Heart left ventricle (tissue), 13 donors: ENCODE data around the gene C5orf15.

Source experiments
- POLR2A ChIP-seq, 2 donors: fragments of 450-650 bp; IDR thresholded peaks; one replicate each; pipeline ENCODE4 v1.6.1; 2017; ENCODE audit warnings: antibody characterized with exemption in 2 of 2, mild to moderate bottlenecking in 2 of 2, moderate library complexity in 2 of 2
- TF ChIP-seq, protein P1 (sequence below), 12 donors: fragments of 200-600 bp; sonication (generic) in 4 of 12; IDR thresholded peaks; one replicate each; pipeline versions ENCODE4 v1.5.0 to v1.8.0; 2018 to 2022; ENCODE audit warnings: antibody characterized with exemption in 12 of 12, mild to moderate bottlenecking in 5 of 12
- donor health status: ischemic (EF 13 %, LVEDD 7.1; RV severe dilation, severe dysfunction).
- donor health status: DM: no; HTN: yes; CAD: no.
- donor health status: DM: no; HTN: no; CAD: no.
- donor health status: ischemic (EF 25% LVEDD 6.9; RV normal size, moderate dysfunction).
- donor health status: ischemic (EF 25% LVEDD 5.7; RV mildly dilated, moderate dysfunction).
- donor health status: ischemic (EF 35%, LVEDD 5.7; RV mildly dilated, moderate dysfunction).
- donor health status: nonischemic (EF 11% LVEDD 7.7; RV severe dilation, severe dysfunction).
- donor health status: DM: yes; HTN: yes; CAD: no.
- donor health status: PGD.
- donor health status: ischemic (EF 29% LVEDD 5.4; RV normal size, mild dysfunction).
- donor health status: nonischemic (EF 23%, LVEDD 6.1; RV moderate dilation, normal function).

DNA sequence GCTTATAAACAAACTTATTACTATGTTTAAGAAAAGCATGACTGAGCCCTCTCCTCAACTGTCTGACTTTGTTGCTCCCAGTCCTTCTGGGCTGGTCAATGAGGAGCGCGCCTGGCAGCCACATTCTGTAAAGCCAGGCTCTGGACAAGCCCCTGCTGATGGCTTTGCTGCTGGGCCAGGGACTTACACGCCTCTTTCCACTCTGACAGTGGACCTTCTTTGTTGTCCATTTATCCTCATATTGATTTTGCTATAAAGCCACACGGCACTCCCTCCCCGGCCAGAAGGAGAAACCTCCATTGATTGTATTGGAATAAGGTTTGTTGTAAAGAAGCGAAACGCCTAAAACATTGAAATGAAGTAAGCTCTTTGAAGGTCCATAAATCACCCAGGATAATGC is 50.6 kb downstream of the C5orf15 start:
- TF ChIP-seq, protein P1, sequence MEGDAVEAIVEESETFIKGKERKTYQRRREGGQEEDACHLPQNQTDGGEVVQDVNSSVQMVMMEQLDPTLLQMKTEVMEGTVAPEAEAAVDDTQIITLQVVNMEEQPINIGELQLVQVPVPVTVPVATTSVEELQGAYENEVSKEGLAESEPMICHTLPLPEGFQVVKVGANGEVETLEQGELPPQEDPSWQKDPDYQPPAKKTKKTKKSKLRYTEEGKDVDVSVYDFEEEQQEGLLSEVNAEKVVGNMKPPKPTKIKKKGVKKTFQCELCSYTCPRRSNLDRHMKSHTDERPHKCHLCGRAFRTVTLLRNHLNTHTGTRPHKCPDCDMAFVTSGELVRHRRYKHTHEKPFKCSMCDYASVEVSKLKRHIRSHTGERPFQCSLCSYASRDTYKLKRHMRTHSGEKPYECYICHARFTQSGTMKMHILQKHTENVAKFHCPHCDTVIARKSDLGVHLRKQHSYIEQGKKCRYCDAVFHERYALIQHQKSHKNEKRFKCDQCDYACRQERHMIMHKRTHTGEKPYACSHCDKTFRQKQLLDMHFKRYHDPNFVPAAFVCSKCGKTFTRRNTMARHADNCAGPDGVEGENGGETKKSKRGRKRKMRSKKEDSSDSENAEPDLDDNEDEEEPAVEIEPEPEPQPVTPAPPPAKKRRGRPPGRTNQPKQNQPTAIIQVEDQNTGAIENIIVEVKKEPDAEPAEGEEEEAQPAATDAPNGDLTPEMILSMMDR (IDR thresholded peaks at IDR 0.05), result no peak
- no peak for TF ChIP-seq POLR2A (IDR thresholded peaks at IDR 0.05)
